Fibroblast of upper back skin (primary cell): ENCODE results near the gene DTNB.

Source experiments
- DNase-seq: peaks from one replicate; pipeline ENCODE4 v3.0.0-alpha.2; 2013

Gene DTNB

GRCh38 chr2:25335204-25335603, 338.2 kb downstream of the DTNB start:
- DNase-seq = no peak

GRCh38 chr2:25334482-25334881, 338.9 kb downstream of the DTNB start:
- no peak for DNase-seq

- DNase-seq = no peak
These were observed 339.4 kb downstream of the DTNB start for GRCh38 chr2:25333981-25334380.

- no peak for DNase-seq
These were observed 340.8 kb downstream of the DTNB start for GRCh38 chr2:25332571-25332970.

- no peak for DNase-seq
These were observed 341.6 kb downstream of the DTNB start for GRCh38 chr2:25331686-25332365.

GRCh38 chr2:25330937-25331336, 342.4 kb downstream of the DTNB start:
- DNase-seq = no peak

- DNase-seq = no peak
These were observed 343.1 kb downstream of the DTNB start for GRCh38 chr2:25330273-25330672.

- no peak for DNase-seq
These were observed 345.0 kb downstream of the DTNB start for GRCh38 chr2:25328152-25329085.
